ENCODE measurements around the gene RSL1D1.
A peak's percentile ranks its signal among the peaks of the same experiment; 100 is the strongest.
"Not testable (repeated sequence)": the region's sequence is repeated elsewhere in the genome, so short reads cannot be mapped to it uniquely, and the experiment has no call there.

The RSL1D1 gene

DNA sequence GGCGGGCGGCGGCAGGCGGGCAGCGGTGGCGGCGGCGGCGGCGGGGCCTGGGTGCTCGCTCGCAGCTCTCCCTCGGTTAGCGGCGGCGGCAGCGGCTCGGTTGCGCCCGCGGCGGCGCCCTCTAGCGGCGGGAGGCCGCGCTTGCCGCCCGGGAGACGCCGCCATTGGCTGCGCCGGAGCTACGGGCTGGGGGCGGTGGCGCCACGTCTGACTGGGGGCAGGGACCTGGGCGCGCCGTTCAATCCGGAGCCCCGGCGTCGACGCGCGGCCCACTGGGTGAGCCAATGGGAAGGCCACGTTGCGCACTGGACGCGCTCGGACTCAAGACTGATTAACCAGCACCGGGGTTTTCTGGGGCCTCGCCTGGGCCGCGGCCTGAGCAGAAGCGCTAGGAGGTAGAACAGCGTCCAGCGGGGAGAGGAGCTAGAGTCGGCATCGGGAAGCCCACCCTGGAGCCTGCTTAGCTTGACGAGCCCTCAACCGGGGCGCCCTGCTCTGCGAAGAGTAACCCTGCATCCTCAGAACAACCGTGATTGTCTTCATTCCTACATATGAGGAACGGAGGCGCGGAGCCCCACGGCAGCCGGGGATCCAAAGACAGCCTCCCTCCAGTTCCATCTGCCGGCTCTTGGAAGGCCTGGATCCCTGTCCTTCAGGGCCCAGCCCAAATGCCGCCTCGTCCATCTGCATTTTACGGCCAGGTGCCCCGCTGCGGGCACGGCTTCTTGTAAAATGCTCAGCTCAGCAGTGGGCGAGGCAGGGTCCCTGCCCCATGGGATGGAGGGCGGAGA, 54.0 kb downstream of the RSL1D1 start, which contains the start of gene ZC3H7A:
ZC3H7A (minus strand) TSS at position 93 of the 791 bp plus-strand sequence. CDS start 14,904 bp downstream, outside the sequence.
- peak; percentile 96 for DNase-seq (ENCODE audit: low spot score)

DNA sequence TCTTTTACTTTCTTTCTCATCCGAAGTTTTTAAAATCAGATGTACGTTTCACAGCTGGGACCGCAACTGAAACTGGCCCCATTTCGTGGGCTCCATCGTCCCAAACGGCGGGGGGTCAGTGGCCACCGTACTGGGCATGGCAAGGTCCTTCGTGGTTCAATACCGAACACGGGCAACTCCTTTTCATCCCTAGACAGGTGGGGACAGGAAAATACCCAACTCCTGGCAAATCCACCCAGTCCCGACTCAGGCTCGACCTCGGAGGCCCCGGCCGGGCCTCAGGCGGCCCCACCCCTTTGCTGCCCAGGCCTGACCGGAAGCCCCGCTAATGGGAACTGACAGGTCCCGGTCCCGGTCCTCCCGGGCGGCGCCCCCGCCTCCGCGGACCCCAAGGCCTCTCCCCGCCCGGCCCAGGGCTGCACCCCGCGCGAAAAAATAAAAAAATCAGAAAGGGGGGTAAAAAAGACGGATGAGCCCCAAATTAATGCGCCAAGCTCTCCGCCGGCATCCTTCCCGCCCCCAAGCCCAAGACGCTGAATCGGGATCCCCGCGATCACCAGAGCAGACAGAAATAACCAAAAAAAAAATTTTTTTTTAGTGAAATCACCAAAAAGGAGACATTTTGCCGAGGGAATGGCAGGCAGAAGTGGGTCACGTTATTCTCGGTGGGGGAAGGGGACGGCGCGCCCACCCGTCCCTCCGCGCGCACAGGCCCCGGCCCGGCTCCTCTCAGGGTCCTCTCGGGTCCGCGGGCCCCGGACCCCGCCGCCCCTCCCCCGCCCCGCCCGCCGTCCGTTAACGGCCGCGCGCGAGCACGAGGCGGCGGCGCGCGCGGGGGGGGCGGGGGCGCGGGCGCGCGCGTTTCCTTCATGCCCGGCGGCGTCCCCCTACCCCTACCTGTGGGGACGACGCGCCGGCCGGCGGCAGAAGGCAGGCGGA, 54.8 kb downstream of the RSL1D1 start:
- peak; percentile 25 for DNase-seq (ENCODE audit: low spot score)

DNA sequence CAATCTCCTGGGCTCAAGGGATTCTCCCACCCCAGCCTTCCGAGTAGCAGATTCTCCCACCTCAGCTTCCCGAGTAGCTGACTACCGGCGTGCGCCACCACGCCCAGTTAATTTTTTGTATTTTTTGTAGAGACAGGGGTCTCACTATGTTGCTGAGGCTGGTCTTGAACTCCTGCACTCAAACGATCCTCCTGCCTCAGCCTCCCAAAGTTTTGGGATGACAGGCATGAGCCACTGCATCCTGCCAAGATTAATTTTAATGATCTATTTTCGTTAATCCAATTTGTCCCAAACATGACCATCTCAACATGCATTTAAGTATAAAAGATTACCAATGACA, 55.5 kb downstream of the RSL1D1 start:
- no peak for DNase-seq (ENCODE audit: low spot score)

DNA sequence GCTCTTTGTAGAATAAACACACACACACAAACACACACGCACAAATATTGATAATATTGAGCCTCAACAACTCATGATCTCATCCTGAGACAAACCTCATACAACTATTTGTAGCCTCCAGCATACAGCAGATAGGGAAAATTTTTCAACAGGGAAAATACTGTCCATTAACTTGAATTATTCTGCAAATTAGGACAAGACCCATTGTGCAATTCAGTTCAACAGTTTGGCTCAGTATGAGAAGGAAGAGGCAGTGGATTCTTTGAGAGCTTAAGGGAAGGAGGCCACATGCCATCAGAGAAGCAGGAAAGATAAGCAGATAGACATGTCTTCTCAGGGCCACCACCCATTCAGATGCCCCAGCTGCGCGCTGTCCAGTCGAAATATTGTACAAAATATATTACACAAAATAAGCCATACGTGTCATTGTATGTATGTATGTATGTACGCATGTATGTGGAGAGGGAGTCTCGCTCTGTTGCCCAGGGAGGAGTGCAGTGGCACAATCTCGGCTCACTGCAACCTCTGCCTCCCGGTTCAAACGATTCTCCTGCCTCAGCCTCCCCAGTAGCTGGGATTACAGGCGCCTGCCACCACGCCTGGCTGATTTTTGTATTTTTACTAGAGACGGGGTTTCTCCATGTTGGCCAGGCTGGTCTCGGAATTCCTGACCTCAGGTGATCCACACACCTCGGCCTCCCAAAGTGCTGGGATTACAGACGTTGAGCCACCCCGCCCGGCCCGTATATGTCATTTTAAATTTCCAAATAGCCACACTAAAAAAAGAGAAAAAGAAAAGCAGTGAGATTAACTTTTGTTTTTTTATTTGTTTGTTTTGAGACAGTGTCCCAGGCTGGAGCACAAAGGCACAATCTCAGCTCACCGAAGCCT, 56.1 kb downstream of the RSL1D1 start:
- DNase-seq (ENCODE audit: low spot score), result no peak

DNA sequence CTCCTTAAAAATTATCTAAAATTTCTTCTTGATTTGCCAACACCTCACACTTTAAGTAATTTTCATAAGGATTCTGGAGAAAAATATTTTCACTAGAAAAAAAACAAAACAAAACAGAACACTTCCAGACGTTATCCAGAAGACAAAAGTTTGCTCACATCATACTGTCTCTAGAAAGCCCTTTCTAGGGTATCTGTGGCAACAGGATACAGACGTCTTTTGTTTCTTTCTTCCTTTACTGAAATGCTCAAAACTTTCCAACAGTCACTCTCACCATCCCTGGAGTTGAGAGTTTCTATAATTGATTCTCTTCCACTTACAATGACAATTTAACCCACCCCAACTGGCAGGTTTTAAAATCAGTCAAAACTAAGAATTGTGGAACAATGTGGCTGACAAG, 56.9 kb downstream of the RSL1D1 start:
- DNase-seq (ENCODE audit: low spot score), result no peak

DNA sequence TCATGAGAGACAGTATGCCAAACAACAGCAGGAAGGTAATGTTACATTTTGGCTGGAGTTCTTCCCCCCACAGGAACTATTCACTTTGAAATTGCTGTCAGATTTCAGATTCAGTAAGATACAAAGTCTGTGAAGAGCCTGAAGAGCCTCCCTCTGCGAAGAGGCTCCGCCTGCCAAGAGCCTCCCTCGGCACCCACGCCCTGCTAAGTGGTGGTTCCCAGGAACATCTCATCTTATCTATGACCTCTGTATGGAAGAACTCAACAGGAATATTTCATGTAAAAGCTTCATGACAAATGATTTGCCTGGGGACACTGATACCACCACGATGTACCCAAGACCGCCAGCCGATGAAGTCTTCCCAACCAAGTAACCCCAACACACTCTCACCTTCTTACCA, 57.5 kb downstream of the RSL1D1 start:
- no peak for DNase-seq (ENCODE audit: low spot score)

DNA sequence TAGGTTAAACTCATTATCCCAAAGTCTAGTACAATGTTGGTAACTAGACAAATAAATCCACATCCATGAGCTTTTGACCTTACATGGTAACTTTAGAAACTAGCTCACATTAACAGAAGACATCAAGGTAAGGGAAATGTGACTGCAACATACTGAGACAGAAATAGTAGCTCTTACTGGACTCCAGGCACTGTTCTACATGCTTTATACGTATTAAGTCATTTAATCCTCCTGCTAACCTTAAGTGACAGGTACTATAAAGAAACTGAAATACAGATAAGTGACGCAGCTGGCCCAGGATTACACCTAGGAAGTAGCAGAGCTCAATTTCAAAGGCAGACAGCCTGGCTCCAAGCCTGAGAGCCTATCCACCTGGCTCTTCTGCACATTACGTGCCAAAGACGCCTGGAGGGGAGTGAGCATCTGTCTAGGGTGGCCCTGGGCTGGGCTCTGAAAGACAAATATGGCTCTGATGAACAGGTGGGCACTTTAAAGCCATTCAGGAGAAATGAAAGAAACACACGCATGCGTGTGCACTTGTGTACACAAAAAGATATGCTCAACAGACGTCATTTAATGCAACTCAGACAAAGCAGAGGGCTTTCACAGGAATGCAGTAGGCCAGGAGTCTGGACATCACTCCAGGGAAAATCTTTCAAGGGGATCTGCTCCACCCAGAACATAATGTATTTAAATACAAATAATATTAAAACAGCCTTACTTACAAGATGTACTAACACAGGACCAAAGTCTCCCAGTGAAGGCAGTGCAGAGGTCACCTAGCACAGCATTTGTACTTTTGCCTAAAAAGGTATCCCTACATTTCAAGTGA, 58.7 kb downstream of the RSL1D1 start:
- no peak for DNase-seq (ENCODE audit: low spot score)

DNA sequence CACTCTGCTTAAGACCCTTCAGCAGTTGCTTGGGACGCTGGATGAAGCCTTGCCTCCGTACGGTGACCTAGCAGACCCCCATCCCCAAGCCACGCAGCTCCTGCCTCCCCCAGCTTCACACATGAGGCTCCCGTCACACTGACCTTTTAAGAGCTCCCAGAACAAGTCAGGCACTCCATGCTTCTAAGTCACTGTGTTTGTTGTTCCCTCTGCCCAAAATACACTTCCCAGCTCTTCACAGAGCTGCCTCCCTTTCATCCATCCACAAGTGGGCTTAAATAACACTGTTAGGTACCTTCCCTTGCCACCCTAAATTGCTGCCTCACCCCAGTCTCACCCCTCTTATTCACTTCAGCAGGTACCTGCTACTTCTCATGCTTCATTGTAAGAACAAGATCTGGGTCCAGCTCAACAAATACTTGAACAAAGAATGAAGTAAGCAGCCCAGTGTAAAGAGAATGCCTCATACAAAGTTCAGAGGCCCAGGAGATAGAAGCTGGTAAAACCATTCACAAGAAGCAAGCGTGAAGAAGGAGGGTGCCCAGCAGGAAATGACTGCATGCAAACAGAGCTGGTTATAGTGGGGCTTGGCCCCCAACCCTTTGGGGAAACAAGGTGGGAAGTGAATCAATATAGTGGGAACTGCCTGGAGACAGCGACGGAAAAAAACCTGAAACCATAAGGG, 60.1 kb downstream of the RSL1D1 start:
- DNase-seq (ENCODE audit: low spot score), result no peak

DNA sequence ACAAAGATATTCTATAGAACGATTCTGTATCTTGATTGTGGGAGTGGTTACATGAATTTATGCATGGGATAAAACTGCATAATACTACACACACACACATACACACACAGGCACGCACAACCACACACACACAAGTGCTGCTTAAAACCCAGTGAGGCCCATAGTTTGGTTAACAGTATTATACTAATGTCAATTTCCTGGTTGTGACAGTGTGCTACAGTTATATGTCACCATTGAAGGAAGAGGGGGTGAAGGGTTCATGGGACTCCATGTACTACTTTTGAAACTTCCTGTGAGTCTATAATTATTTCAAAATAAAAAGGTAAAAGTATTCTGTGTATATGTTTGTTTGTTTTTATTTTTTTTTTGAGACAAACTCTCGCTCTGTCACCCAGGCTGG, 62.4 kb downstream of the RSL1D1 start:
- DNase-seq (ENCODE audit: low spot score), result no peak

DNA sequence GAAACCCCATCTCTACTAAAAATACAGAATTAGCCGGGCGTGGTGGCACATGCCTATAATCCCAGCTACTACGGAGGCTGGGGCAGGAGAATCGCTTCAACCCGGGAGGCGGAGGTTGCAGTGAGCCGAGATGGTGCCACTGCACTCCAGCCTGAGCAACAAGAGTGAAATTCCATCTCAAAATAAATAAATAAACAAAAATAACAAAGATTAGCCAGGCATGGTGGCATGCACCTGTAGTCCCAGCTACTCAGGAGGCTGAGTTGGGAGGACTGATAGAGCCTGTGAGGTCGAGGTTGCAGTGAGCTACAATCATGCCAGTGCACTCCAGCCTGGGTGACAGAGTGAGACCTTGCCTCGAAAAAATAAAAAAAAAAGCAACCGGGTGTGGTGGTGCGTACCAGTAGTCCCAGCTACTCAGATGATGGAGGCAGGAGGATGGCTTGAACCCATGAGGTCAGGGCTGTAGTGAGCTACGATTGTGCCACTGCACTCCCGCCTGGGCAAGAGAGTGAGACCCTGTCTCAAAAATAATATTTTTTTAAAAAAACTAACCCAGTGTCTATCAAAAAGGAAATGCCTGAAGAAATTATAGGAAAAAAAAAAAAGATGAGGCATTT, 66.3 kb downstream of the RSL1D1 start:
- not testable (repeated sequence) for DNase-seq (ENCODE audit: low spot score)

DNA sequence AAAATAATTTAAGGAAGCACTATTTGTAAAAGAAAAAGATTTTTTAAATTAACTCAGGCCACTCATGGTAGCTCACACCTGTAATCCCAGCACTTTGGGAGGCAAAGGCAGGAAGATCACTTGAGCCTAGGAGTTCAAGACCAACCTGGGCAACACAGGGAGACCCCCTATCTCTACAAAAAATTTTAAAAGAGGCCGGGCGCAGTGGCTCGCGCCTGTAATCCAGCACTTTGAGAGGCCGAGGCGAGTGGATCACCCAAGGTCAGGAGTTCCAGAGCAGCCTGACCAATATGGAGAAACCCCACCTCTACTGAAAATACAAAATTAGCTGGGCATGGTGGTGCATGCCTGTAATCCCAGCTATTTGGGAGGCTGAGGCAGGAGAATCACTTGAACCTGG, 67.0 kb downstream of the RSL1D1 start:
- not testable (repeated sequence) for DNase-seq (ENCODE audit: low spot score)

DNA sequence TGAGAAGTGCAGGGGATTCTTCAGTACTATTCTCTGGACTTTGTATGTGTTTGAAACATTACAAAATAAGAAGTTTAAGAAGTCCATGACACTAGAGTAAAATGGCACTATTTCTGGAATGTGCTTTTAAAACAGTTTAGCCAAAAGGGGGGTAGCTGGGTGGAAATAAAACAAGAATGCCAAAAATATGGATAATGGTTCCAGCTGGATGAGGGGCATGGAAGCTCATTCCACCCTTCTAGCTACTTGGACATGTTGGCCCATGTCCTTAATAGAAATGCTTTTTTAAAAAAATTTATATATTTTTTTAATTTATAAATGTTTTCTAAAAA, 67.3 kb downstream of the RSL1D1 start:
- DNase-seq (ENCODE audit: low spot score), result no peak

Data from LoVo (cell line).